Mucosa of stomach (tissue), 1 donor: ENCODE data around the gene KIF5A.
"Not testable (repeated sequence)": the region's sequence is repeated elsewhere in the genome, so short reads cannot be mapped to it uniquely, and the experiment has no call there.

ENCODE experiments used
- H3K27me3 ChIP-seq: one replicate; pipeline ENCODE4 v1.7.0; 2013; ENCODE audit warnings: mild to moderate bottlenecking, low read length; ENCODE audit not compliant: control insufficient read depth, insufficient read depth
- H3K36me3 ChIP-seq: one replicate; pipeline ENCODE4 v1.7.0; 2013; ENCODE audit warnings: low read length; ENCODE audit not compliant: control insufficient read depth, insufficient read depth
- H3K4me1 ChIP-seq: one replicate; pipeline ENCODE4 v1.7.0; 2013; ENCODE audit warnings: mild to moderate bottlenecking, low read length; ENCODE audit not compliant: control insufficient read depth, insufficient read depth
- H3K4me3 ChIP-seq: one replicate; pipeline ENCODE4 v1.7.0; 2013; ENCODE audit warnings: low read length
- H3K9ac ChIP-seq: one replicate; pipeline ENCODE4 v1.7.0; 2013; ENCODE audit warnings: mild to moderate bottlenecking, low read length, moderate library complexity
- H3K9me3 ChIP-seq: one replicate; pipeline ENCODE4 v1.7.0; 2013; ENCODE audit warnings: mild to moderate bottlenecking, low read length, moderate library complexity; ENCODE audit not compliant: control insufficient read depth
- donor health status: Pancreatic carcinoma.

KIF5A gene

DNA sequence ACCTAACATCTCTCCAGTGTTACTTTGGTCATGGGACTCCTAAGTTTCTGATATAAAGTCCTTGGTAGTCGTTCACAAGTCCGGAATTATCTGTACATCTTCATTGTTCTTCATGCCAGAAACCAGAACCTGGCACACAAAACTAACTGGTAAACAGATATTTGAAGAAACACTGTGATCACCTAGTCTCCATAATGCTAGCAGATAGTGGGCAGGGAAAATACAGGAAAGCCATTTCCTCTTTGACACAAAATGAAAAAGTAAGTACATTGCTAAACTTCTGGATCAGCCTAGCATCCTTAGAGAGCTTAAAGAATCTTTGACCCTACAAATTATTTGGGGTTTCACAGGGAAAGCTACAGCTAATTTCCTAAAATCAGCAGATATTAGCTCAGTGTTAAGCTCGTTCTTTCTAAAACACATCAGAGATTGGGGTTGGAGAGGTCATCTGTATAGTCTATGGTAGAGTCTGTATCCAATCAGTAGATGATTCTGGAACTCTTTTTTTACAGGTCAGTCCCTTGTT is 34.4 kb upstream of the KIF5A start:
- no peak overlapping the region for H3K4me3 ChIP-seq
- H3K27me3 ChIP-seq = no peaks in the 10 kb centered on the region
- no peak overlapping the region for H3K9ac ChIP-seq
- no peaks in the 10 kb centered on the region for H3K9me3 ChIP-seq
- H3K4me1 ChIP-seq = peaks cover 14% of the 10 kb centered on the region
- peaks cover 18% of the 10 kb centered on the region for H3K36me3 ChIP-seq

GRCh38 chr12:57515934-57516541 is 33.8 kb upstream of the KIF5A start:
- peaks cover 18% of the 10 kb centered on the region for H3K36me3 ChIP-seq
- H3K4me1 ChIP-seq = peaks cover 16% of the 10 kb centered on the region
- H3K4me3 ChIP-seq = no peak overlapping the region
- H3K9ac ChIP-seq = no peak overlapping the region
- no peaks in the 10 kb centered on the region for H3K9me3 ChIP-seq
- H3K27me3 ChIP-seq = no peaks in the 10 kb centered on the region

- no peak overlapping the region for H3K9ac ChIP-seq
- H3K9me3 ChIP-seq = no peaks in the 10 kb centered on the region
- H3K4me3 ChIP-seq = no peak overlapping the region
- no peaks in the 10 kb centered on the region for H3K27me3 ChIP-seq
- H3K36me3 ChIP-seq = peaks cover 18% of the 10 kb centered on the region
- H3K4me1 ChIP-seq = peaks cover 22% of the 10 kb centered on the region
Measured at GRCh38 chr12:57516617-57517153, 33.2 kb upstream of the KIF5A start.

DNA sequence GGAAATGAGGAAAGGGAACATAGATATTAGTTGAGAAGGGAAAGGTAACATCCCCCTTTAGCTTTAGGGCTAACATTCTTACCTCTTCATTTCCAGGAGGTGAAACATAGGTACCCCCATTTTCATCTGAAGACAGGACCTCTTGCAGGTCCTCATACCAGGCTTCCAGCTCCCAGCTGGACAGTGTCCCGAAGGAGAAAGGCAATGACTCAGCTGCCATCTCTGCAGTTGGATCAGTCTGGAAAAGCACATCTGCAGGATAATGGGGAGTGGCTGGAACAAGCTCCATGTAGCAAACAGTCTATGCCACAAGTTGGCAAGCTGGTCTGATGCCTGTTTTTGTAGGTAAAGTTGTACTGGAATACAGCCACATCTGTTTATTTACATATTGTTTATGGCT is 32.7 kb upstream of the KIF5A start:
- Histone ChIP-seq H3K27me3 (no peaks in the 10 kb centered on the region), H3K4me3 (no peak overlapping the region), H3K36me3 (peaks cover 18% of the 10 kb centered on the region), H3K4me1 (peaks cover 28% of the 10 kb centered on the region), H3K9ac (no peak overlapping the region), H3K9me3 (no peaks in the 10 kb centered on the region)

- Histone ChIP-seq H3K36me3 (peaks cover 18% of the 10 kb centered on the region), H3K4me1 (peaks cover 30% of the 10 kb centered on the region)
- not testable (repeated sequence) for H3K9ac ChIP-seq, H3K9me3 ChIP-seq, H3K4me3 ChIP-seq, H3K27me3 ChIP-seq
Measured at GRCh38 chr12:57517718-57518117, 32.1 kb upstream of the KIF5A start.

DNA sequence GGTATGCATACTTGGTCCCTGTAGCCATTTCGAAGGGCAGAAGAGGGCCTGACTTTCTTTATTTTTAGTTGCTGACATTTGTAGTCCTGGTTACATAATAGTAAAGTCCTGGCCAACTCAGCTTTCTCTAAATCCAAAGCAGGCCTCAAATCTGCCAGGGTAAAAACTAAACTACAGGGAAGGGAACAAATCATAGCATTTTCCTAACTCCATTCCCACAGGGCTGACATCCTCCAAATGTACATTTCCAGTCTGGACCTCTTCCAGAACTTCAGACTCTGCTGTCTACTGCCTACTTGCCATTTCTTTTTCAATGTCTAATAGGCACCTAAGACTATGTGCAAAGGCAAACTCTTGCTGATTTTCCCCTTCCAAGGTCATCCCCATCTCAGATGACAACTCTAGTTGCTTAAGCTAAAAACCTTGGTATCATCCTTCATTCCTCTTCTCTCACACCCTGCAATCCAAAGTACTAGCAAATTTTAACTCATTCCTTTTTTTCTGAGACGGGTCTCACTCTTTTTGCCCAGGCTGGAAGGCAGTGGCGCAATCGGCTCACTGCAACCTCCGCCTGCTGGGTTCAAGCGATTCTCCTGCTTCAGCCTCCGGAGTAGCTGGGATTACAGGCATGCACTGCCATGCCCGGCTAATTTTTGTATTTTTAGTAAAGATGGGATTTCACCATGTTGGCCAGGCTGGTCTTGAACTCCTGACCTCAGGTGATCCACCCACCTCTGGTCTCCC is 31.5 kb upstream of the KIF5A start:
- H3K4me1 ChIP-seq = peaks cover 30% of the 10 kb centered on the region
- no peaks in the 10 kb centered on the region for H3K27me3 ChIP-seq
- H3K9ac ChIP-seq = peak overlapping the region; percentile 90
- peaks cover 18% of the 10 kb centered on the region for H3K36me3 ChIP-seq
- H3K4me3 ChIP-seq = peak overlapping the region; percentile 90
- no peaks in the 10 kb centered on the region for H3K9me3 ChIP-seq

DNA sequence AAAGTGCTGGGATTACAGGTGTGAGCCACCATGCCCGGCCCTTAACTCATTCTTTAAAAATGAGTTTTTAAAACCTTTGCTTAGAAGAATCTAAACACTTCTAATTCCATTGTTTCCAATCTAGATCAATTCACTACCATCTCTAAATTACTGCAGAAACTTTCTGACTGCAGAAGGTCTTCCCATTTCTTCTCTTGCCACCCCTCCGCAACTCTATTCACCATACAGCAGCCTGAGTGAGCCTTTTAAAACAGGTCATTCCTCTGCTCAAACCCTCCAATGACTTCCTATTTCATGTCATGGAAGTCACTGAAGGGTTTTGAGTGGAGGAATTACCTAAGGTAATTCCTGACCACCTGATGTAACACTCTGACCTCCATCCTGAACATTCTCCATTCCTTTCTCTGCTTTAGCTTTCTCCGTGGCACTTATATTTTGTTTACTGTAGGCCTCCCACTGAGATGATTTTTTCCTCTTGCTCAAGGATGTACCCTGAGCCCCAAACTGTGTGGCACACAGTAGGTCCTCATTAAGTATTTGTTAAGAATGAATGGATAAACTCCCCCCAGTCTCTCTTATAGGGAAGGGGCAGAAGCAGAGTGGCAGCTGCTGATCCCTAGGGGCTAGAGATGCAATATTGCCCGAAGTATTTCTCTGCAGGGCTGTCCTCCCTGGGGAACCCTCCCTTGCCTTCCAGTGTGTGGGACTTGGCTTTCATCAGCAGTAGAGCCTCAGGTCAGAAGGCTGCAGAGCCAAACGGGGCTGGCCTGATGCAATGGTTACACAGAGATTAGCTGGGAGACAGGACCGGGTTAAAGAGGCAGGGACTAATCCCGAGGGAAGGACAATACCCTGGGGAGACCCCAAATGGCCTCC is 30.7 kb upstream of the KIF5A start:
- peak overlapping the region; percentile 90 for H3K4me3 ChIP-seq
- peaks cover 37% of the 10 kb centered on the region for H3K4me1 ChIP-seq

GRCh38 chr12:57519796-57520052 is 30.1 kb upstream of the KIF5A start:
- Histone ChIP-seq H3K36me3 (peaks cover 17% of the 10 kb centered on the region), H3K4me1 (peaks cover 43% of the 10 kb centered on the region), H3K9me3 (no peaks in the 10 kb centered on the region), H3K9ac (peak overlapping the region; percentile 90), H3K27me3 (no peaks in the 10 kb centered on the region), H3K4me3 (peak overlapping the region; percentile 90)

More for the DNA sequence above, 30.7 kb upstream of the KIF5A start:
- H3K27me3 ChIP-seq = no peaks in the 10 kb centered on the region
- peak overlapping the region; percentile 90 for H3K9ac ChIP-seq
- peaks cover 18% of the 10 kb centered on the region for H3K36me3 ChIP-seq
- no peaks in the 10 kb centered on the region for H3K9me3 ChIP-seq

- Histone ChIP-seq H3K27me3 (no peaks in the 10 kb centered on the region), H3K36me3 (peaks cover 16% of the 10 kb centered on the region), H3K4me1 (peaks cover 48% of the 10 kb centered on the region), H3K4me3 (peak within 1 kb of the TSS; percentile 90), H3K9me3 (no peaks in the 10 kb centered on the region), H3K9ac (peak within 1 kb of the TSS; percentile 90)
Measured at GRCh38 chr12:57520053-57520818, 29.6 kb upstream of the KIF5A start, which contains the start of gene DDIT3. TSS of gene DDIT3 (minus strand) at chr12:57520514. CDS start at chr12:57517406, 3,108 bp downstream.

GRCh38 chr12:57521525-57522010 is 28.3 kb upstream of the KIF5A start:
- Histone ChIP-seq H3K4me1 (peaks cover 55% of the 10 kb centered on the region), H3K4me3 (peak overlapping the region; percentile 66), H3K9me3 (no peaks in the 10 kb centered on the region), H3K27me3 (no peaks in the 10 kb centered on the region), H3K36me3 (peaks cover 15% of the 10 kb centered on the region), H3K9ac (peak overlapping the region; percentile 80)
